ENCODE measurements around the gene ZP3. TPM values are rescaled to one million over a fixed set of nuclear protein-coding genes. Genes with fewer than 3 reads are reported as not detected.

ZP3 gene
- total and polyA plus RNA-seq, 4 donors, result 0.59 to 2.3 (median 1.3) TPM

Other genes with a start within 250 kb of the ZP3 start
- gene SRRM3, start 223.1 kb upstream of the ZP3 start, total RNA-seq, result 1 to 10 TPM; 7.2 to 7.8 TPM
- 10 to 100 TPM; 47.0 to 80.0 TPM for gene SRRM3, start 223.1 kb upstream of the ZP3 start, polyA plus RNA-seq (ENCODE audit: insufficient read length in 2 of 2)
- 10 to 100 TPM; 17.4 to 55.2 TPM for gene HSPB1, start 122.3 kb upstream of the ZP3 start, total RNA-seq
- gene HSPB1, start 122.3 kb upstream of the ZP3 start, polyA plus RNA-seq (ENCODE audit: insufficient read length in 2 of 2), result 100 to 1,000 TPM; 201 to 214 TPM
- gene YWHAG, start 66.0 kb upstream of the ZP3 start, total RNA-seq, result 100 to 1,000 TPM in 1 of 2 donors, 10 to 100 TPM in 1; 72.6 to 428 TPM
- 100 to 1,000 TPM; 574 to 669 TPM for gene YWHAG, start 66.0 kb upstream of the ZP3 start, polyA plus RNA-seq (ENCODE audit: insufficient read length in 2 of 2)
- 1 to 10 TPM; 1.9 to 3.1 TPM for gene SSC4D, start 15.3 kb upstream of the ZP3 start, total RNA-seq
- 1 to 10 TPM; 3.1 to 4.3 TPM for gene SSC4D, start 15.3 kb upstream of the ZP3 start, polyA plus RNA-seq (ENCODE audit: insufficient read length in 2 of 2)
- 1 to 10 TPM; 3.6 to 7.1 TPM for gene DTX2, start 36.8 kb downstream of the ZP3 start, total RNA-seq
- 10 to 100 TPM in 1 of 2 donors, 1 to 10 TPM in 1; 8.4 to 11.4 TPM for gene DTX2, start 36.8 kb downstream of the ZP3 start, polyA plus RNA-seq (ENCODE audit: insufficient read length in 2 of 2)
- 1 to 10 TPM in 1 of 2 donors, under 1 TPM in 1; 0.89 to 1.3 TPM for gene UPK3B, start 85.6 kb downstream of the ZP3 start, total RNA-seq
- 1 to 10 TPM in 1 of 2 donors, under 1 TPM in 1; 0.25 to 1.0 TPM for gene UPK3B, start 85.6 kb downstream of the ZP3 start, polyA plus RNA-seq (ENCODE audit: insufficient read length in 2 of 2)
- gene SPDYE16, start 118.3 kb downstream of the ZP3 start, total RNA-seq, result under 1 TPM in 1 of 2 donors, not detected in 1; 0.28 TPM
- gene SPDYE16, start 118.3 kb downstream of the ZP3 start, polyA plus RNA-seq (ENCODE audit: insufficient read length in 2 of 2), result 1 to 10 TPM; 1.5 to 8.1 TPM
- 1 to 10 TPM; 4.7 to 5.0 TPM for gene POMZP3, start 202.3 kb downstream of the ZP3 start, total RNA-seq
- 10 to 100 TPM; 26.8 to 30.4 TPM for gene POMZP3, start 202.3 kb downstream of the ZP3 start, polyA plus RNA-seq (ENCODE audit: insufficient read length in 2 of 2)

All from spinal cord (tissue), 4 donors.